Body of pancreas (tissue), 4 donors: ENCODE results near the gene DDX1.

Experiments used
- POLR2A ChIP-seq, 3 donors: fragments of 450-650 bp; IDR thresholded peaks; one replicate each; pipeline ENCODE4 v1.6.1; 2016; ENCODE audit warnings: antibody characterized with exemption in 3 of 3, mild to moderate bottlenecking in 2 of 3
- TF ChIP-seq, protein P1 (sequence below), 7 experiments: fragments of 450-650 bp in 4 of 7; fragments of 200-600 bp in 3 of 7; sonication (generic) in 3 of 7; IDR thresholded peaks; one replicate each; pipeline ENCODE4 v1.5.1; 2016 to 2019; ENCODE audit warnings: antibody characterized with exemption in 7 of 7

DNA sequence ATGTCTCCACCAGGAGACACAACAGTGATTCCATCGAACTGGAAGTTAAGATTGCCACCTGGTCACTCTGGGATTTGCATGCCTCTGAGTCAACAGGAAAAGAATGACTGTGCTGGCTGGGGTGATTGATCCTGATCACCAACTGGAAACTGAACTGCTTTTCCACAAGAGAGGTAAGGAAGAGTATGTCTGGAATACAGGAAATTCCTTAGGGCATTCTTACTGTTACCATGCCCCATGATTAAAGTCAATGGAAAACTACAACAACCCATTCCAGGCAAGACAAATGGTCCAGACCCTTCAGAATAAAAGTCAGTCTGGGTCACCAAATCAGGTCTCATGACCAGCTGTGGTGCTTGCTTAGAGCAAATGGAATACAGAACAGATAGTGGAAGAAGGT, 12.0 kb upstream of the DDX1 start:
- TF ChIP-seq, protein P1, sequence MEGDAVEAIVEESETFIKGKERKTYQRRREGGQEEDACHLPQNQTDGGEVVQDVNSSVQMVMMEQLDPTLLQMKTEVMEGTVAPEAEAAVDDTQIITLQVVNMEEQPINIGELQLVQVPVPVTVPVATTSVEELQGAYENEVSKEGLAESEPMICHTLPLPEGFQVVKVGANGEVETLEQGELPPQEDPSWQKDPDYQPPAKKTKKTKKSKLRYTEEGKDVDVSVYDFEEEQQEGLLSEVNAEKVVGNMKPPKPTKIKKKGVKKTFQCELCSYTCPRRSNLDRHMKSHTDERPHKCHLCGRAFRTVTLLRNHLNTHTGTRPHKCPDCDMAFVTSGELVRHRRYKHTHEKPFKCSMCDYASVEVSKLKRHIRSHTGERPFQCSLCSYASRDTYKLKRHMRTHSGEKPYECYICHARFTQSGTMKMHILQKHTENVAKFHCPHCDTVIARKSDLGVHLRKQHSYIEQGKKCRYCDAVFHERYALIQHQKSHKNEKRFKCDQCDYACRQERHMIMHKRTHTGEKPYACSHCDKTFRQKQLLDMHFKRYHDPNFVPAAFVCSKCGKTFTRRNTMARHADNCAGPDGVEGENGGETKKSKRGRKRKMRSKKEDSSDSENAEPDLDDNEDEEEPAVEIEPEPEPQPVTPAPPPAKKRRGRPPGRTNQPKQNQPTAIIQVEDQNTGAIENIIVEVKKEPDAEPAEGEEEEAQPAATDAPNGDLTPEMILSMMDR (IDR thresholded peaks at IDR 0.05) = no peak
- TF ChIP-seq POLR2A (IDR thresholded peaks at IDR 0.05) = no peak
